Ovary (tissue), 3 donors: Measurements from ENCODE around the gene CA4.

Experiments used
- CTCF ChIP-seq, 3 donors: fragments of 450-650 bp in 2 of 3; fragments of 200-600 bp in 1 of 3; IDR thresholded peaks; one replicate each; pipeline versions ENCODE4 v1.5.1 to v1.8.0; 2016 to 2022; ENCODE audit warnings: antibody characterized with exemption in 3 of 3, mild to moderate bottlenecking in 1 of 3
- POLR2A ChIP-seq: fragments of 450-650 bp; IDR thresholded peaks from one replicate; pipeline ENCODE4 v1.6.1; 2017; ENCODE audit warnings: antibody characterized with exemption, mild to moderate bottlenecking, moderate library complexity
- donor health status: DM: no; HTN: no; CAD: no.

DNA sequence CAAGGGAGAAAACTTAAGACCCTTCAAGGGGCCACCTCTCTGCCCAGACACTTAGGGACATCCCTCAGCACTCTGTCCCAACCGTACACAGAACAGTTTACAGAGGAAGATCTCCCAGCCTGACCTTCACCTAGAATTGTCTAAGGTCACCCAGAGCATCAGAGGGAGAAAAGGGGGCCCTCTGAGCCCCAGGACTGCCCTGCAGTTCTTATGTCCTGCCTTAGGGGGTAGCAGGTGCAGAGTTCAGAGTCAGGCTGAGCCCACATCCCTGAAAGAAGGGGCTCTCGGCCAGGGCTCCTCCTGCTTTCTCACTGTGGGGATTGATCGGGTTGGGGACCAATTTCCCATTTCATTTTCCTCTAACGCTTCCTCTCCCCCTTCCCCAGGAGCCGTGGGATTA is 15.4 kb downstream of the CA4 start:
- TF ChIP-seq CTCF (IDR thresholded peaks at IDR 0.05) (no peak), POLR2A (no peak)
